Smooth muscle cell (in vitro differentiated cells): Measurements from ENCODE around the gene RFC2. TPM values are rescaled to one million over a fixed set of nuclear protein-coding genes. Genes with fewer than 3 reads are reported as not detected.

Source experiments
- DNase-seq: peaks from one replicate; lab custom pipeline; 2025; ENCODE audit not compliant: unreplicated experiment; lab: John Stamatoyannopoulos, UW
- H2AFZ ChIP-seq: fragments of 200-600 bp; sonication (generic); 2 replicates; pipeline ENCODE4 v1.6.0; 2016; ENCODE audit warnings: antibody characterized with exemption, low read depth, mild to moderate bottlenecking
- H3F3A ChIP-seq: fragments of 200-600 bp; sonication (generic); 2 replicates; pipeline ENCODE4 v1.6.0; 2017; ENCODE audit warnings: antibody characterized with exemption, low read depth
- H3K27ac ChIP-seq: fragments of 200-600 bp; sonication (generic); 2 replicates; pipeline ENCODE4 v1.5.1; 2016; ENCODE audit warnings: low read depth, mild to moderate bottlenecking
- H3K27me3 ChIP-seq: fragments of 200-600 bp; sonication (generic); 2 replicates; pipeline ENCODE4 v1.6.1; 2016; ENCODE audit warnings: low read depth, mild to moderate bottlenecking
- H3K36me3 ChIP-seq: fragments of 200-600 bp; sonication (generic); 2 replicates; pipeline ENCODE4 v1.5.1; 2016; ENCODE audit warnings: low read depth
- H3K4me1 ChIP-seq: fragments of 200-600 bp; sonication (generic); 2 replicates; pipeline ENCODE4 v1.5.1; 2016; ENCODE audit warnings: low read depth
- H3K4me2 ChIP-seq: fragments of 200-600 bp; sonication (generic); 2 replicates; pipeline ENCODE4 v1.6.0; 2016; ENCODE audit warnings: mild to moderate bottlenecking
- H3K4me3 ChIP-seq: fragments of 200-600 bp; sonication (generic); 2 replicates; pipeline ENCODE4 v1.5.1; 2016; ENCODE audit warnings: mild to moderate bottlenecking
- H3K79me2 ChIP-seq: fragments of 200-600 bp; sonication (generic); 2 replicates; pipeline ENCODE4 v1.6.0; 2016; ENCODE audit warnings: low read depth, mild to moderate bottlenecking
- H3K9ac ChIP-seq: fragments of 200-600 bp; sonication (generic); 2 replicates; pipeline ENCODE4 v1.6.0; 2016; ENCODE audit warnings: low read depth
- H3K9me3 ChIP-seq: fragments of 200-600 bp; sonication (generic); replicated peaks from 2 replicates; pipeline ENCODE4 v1.5.1; 2016; ENCODE audit warnings: low read depth
- H4K20me1 ChIP-seq: fragments of 200-600 bp; sonication (generic); 2 replicates; pipeline ENCODE4 v1.6.0; 2016; ENCODE audit warnings: low read depth
- WGBS: methylation state at CpG from one replicate; pipeline ENCODE4 v1.1.7; 2016; ENCODE audit warnings: low lambda C conversion rate; 5-methylcytosine and 5-hydroxymethylcytosine counted together
- polyA plus RNA-seq: library from polyadenylated mRNA; unstranded; fragments of >200 nt; fragmentation: Nextera tagmentation; extraction: Ambion mirVana; gene quantifications from 2 replicates; pipeline ENCODE4 v1.2.1, GENCODE V29; 2016
- total RNA-seq: library from RNA; depleted of rRNA; stranded (reverse); fragments of >200 nt; gene quantifications from 2 replicates; pipeline ENCODE4 v1.2.3, GENCODE V29; 2014
- TF ChIP-seq, protein P1 (sequence below): fragments of 200-600 bp; sonication (generic); IDR thresholded peaks from 2 replicates; pipeline ENCODE4 v1.5.1; 2017; ENCODE audit warnings: borderline replicate concordance, mild to moderate bottlenecking, antibody characterized with exemption; ENCODE audit not compliant: insufficient read depth, poor library complexity, severe bottlenecking

The RFC2 gene
- total and polyA plus RNA-seq, 2 experiments from 2014 or later = 28.9 to 29.4 TPM

GRCh38 chr7:74183653-74184450 lies 70.3 kb downstream of the RFC2 start:
- H3K27ac ChIP-seq = no peak overlapping the region
- no peaks in the 10 kb centered on the region for H3K27me3 ChIP-seq
- no peak overlapping the region for H3K4me3 ChIP-seq
- no peaks in the 10 kb centered on the region for H3K9me3 ChIP-seq
- H3K9ac ChIP-seq = no peak overlapping the region
- H3K4me1 ChIP-seq = no peaks in the 10 kb centered on the region
- TF ChIP-seq, protein P1, sequence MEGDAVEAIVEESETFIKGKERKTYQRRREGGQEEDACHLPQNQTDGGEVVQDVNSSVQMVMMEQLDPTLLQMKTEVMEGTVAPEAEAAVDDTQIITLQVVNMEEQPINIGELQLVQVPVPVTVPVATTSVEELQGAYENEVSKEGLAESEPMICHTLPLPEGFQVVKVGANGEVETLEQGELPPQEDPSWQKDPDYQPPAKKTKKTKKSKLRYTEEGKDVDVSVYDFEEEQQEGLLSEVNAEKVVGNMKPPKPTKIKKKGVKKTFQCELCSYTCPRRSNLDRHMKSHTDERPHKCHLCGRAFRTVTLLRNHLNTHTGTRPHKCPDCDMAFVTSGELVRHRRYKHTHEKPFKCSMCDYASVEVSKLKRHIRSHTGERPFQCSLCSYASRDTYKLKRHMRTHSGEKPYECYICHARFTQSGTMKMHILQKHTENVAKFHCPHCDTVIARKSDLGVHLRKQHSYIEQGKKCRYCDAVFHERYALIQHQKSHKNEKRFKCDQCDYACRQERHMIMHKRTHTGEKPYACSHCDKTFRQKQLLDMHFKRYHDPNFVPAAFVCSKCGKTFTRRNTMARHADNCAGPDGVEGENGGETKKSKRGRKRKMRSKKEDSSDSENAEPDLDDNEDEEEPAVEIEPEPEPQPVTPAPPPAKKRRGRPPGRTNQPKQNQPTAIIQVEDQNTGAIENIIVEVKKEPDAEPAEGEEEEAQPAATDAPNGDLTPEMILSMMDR = peak; percentile 19
- H2AFZ ChIP-seq = no peak overlapping the region
- H3F3A ChIP-seq = peaks cover 13% of the 10 kb centered on the region
- H3K36me3 ChIP-seq = no peaks in the 10 kb centered on the region
- no peak for DNase-seq
- H4K20me1 ChIP-seq = peaks cover 100% of the 10 kb centered on the region
- H3K4me2 ChIP-seq = no peak overlapping the region
- WGBS = 88% methylated on average over 7 of the region's 7 CpGs
- peaks cover 100% of the 10 kb centered on the region for H3K79me2 ChIP-seq

DNA sequence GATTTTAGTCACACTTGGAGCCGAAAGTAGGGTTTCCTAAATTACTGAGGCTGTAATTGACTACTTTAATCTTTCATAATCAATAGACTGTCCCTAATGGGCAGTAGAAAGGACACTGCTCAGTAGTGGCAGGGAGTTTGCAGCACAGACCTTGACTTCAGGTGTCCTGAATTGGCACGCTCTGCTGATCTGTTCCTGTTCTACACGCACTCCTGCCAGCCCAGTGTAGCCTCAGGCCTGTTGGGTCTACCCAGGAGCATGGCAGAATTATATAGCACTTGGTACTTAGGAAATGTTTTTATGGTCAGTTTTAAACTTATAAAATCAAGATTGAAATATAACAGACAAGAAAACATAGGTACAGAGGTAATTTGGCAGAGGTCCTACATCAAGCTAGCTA lies 71.1 kb downstream of the RFC2 start:
- Histone ChIP-seq H3K27ac (peak overlapping the region; percentile 6), H3K4me3 (no peak overlapping the region), H3K79me2 (peaks cover 100% of the 10 kb centered on the region), H3K9ac (no peak overlapping the region), H3K4me2 (no peak overlapping the region), H2AFZ (no peak overlapping the region), H3F3A (peaks cover 13% of the 10 kb centered on the region), H4K20me1 (peaks cover 100% of the 10 kb centered on the region), H3K27me3 (no peaks in the 10 kb centered on the region), H3K9me3 (no peaks in the 10 kb centered on the region), H3K4me1 (no peaks in the 10 kb centered on the region), H3K36me3 (no peaks in the 10 kb centered on the region)
- TF ChIP-seq, protein P1 = no peak
- DNase-seq = no peak
- WGBS = 88% methylated on average over 3 of the region's 3 CpGs

DNA sequence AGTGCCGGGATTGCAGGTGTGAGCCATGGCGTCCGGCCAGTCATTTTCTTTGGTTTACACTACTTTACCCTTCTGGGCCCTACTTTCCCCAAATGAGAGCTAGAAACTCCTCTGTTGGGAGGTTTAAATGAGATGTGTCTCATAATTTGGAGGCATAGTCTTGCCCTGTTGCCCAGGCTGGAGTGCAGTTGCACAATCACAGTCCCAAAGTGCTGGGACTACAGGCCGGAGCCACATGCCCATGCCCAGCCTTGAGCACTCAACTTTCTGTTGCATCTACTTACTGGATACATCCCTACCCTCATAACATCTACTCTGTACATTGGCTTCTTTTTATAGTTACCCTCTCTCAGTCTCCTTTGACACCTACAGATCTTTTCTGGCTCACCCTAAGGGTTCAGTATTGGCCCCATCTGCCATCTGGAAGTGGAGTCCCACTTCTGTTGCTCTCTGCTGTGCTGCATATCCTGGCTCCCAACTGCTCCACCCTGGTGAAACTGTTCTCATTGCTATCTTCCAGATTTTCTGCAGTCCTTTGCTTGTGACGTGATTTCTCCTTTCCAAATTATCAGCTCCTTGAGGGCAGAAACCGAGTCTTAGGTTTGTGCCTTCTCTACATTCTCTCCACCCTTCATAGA lies 71.6 kb downstream of the RFC2 start:
- H2AFZ ChIP-seq = no peak overlapping the region
- no peaks in the 10 kb centered on the region for H3K27me3 ChIP-seq
- H3K4me3 ChIP-seq = no peak overlapping the region
- no peak overlapping the region for H3K9ac ChIP-seq
- no peaks in the 10 kb centered on the region for H3K9me3 ChIP-seq
- H3K4me2 ChIP-seq = no peak overlapping the region
- no peaks in the 10 kb centered on the region for H3K4me1 ChIP-seq
- H3K79me2 ChIP-seq = peaks cover 100% of the 10 kb centered on the region
- TF ChIP-seq, protein P1 = no peak
- no peaks in the 10 kb centered on the region for H3K36me3 ChIP-seq
- peaks cover 100% of the 10 kb centered on the region for H4K20me1 ChIP-seq
- peak overlapping the region; percentile 6 for H3K27ac ChIP-seq
- 90% methylated on average over 6 of the region's 6 CpGs for WGBS
- no peak for DNase-seq
- peaks cover 10% of the 10 kb centered on the region for H3F3A ChIP-seq
